IMR-90 (cell line): ENCODE results near the gene FLT4.

Experiments used
- BHLHE40 ChIP-seq: fragments of 150-350 bp; IDR thresholded peaks from 2 replicates; pipeline ENCODE4 v1.6.1; 2016; ENCODE audit warnings: mild to moderate bottlenecking, low read depth, low read length
- MAZ ChIP-seq: IDR thresholded peaks from 2 replicates; pipeline ENCODE4 v1.6.1; 2012; ENCODE audit warnings: low read depth, mild to moderate bottlenecking, low read length, improper control_type of control experiment, moderate library complexity, borderline replicate concordance
- MXI1 ChIP-seq: IDR thresholded peaks from 2 replicates; pipeline ENCODE4 v1.6.1; 2012; ENCODE audit warnings: low read depth, mild to moderate bottlenecking, low read length, moderate library complexity, borderline replicate concordance
- POLR2A ChIP-seq: IDR thresholded peaks from 2 replicates; pipeline ENCODE4 v1.6.1; 2012; ENCODE audit warnings: mild to moderate bottlenecking, low read depth, low read length
- RCOR1 ChIP-seq: IDR thresholded peaks from 2 replicates; pipeline ENCODE4 v1.6.1; 2012; ENCODE audit warnings: mild to moderate bottlenecking, low read length, improper control_type of control experiment; ENCODE audit not compliant: insufficient replicate concordance
- RFX5 ChIP-seq: IDR thresholded peaks from 2 replicates; pipeline ENCODE4 v1.8.0; 2012; ENCODE audit warnings: low read depth, mild to moderate bottlenecking, low read length, moderate library complexity
- SMC3 ChIP-seq: fragments of 150-350 bp; IDR thresholded peaks from 2 replicates; pipeline ENCODE4 v1.6.1; 2016; ENCODE audit warnings: low read depth, mild to moderate bottlenecking, antibody characterized with exemption, low read length, moderate library complexity
- TF ChIP-seq, protein P1 (sequence below): conservative IDR thresholded peaks from 2 replicates; pipeline ENCODE4 v1.5.1; 2012; ENCODE audit warnings: mild to moderate bottlenecking, low read depth, low read length, improper control_type of control experiment

DNA sequence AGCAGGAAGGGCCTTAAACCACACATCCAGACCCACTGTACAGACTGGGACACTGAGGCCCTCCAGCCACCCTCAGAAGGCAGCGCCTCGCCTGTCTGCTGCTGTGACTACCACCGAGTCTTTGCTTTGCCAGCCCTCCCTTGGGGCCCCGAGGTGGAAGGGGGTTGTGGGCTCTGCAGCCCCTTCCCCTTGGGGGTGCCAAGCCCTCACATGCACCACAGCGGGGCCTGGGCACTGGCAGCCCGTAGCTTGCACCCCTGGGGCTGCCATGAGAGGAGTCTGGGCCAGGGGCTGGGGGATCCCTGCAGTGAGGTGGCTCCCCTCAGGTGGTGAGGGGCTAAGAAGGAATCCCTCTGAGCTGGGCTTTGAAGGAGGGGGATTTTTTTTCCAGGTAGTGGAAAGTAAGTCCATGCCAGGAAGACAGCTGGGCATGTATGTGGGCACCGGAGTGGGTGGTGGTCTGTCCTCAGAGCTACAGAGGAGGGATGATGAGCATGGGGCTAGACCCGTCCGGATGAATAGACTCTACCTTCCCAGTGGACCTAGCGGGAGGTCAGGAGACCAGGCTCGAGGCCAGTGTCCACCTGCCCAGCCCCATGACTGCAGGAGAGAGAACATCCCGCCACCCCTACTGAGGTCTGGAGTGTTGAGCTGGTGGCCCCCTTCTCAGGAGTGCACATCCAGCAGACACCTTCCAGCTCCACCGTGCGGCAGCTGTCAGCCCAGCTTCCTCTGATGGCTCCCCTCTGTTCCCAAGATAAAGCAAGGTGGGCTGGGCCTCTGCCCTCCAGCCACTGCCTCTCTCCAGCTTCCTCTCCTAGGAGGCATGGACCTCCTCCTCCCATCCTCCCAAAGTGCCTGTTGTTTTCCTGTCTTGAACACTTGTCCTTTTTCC, 15.9 kb downstream of the FLT4 start:
- TF ChIP-seq, protein P1, sequence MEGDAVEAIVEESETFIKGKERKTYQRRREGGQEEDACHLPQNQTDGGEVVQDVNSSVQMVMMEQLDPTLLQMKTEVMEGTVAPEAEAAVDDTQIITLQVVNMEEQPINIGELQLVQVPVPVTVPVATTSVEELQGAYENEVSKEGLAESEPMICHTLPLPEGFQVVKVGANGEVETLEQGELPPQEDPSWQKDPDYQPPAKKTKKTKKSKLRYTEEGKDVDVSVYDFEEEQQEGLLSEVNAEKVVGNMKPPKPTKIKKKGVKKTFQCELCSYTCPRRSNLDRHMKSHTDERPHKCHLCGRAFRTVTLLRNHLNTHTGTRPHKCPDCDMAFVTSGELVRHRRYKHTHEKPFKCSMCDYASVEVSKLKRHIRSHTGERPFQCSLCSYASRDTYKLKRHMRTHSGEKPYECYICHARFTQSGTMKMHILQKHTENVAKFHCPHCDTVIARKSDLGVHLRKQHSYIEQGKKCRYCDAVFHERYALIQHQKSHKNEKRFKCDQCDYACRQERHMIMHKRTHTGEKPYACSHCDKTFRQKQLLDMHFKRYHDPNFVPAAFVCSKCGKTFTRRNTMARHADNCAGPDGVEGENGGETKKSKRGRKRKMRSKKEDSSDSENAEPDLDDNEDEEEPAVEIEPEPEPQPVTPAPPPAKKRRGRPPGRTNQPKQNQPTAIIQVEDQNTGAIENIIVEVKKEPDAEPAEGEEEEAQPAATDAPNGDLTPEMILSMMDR = no peak
- TF ChIP-seq BHLHE40 = no peak
- no peak for TF ChIP-seq RCOR1
- no peak for TF ChIP-seq MAZ
- no peak for TF ChIP-seq RFX5
- TF ChIP-seq MXI1 = no peak
- no peak for TF ChIP-seq SMC3
- no peak for TF ChIP-seq POLR2A
